Stimulated activated CD8-positive, alpha-beta memory T cell treated with anti-CD3 and anti-CD28 coated beads, Interleukin-7, amount 100 ng/mL, for 48 hours (primary cell): ENCODE results near the gene PTPRK.
A peak's percentile ranks its signal among the peaks of the same experiment; 100 is the strongest.
"Not testable (repeated sequence)": the region's sequence is repeated elsewhere in the genome, so short reads cannot be mapped to it uniquely, and the experiment has no call there.

ENCODE experiments used
- DNase-seq, 2 donors: peaks; one replicate each; pipeline ENCODE4 v3.0.0-alpha.2; 2020; ENCODE audit warnings: low read depth in 1 of 2; ENCODE audit errors: extremely low read depth in 1 of 2

PTPRK gene

DNA sequence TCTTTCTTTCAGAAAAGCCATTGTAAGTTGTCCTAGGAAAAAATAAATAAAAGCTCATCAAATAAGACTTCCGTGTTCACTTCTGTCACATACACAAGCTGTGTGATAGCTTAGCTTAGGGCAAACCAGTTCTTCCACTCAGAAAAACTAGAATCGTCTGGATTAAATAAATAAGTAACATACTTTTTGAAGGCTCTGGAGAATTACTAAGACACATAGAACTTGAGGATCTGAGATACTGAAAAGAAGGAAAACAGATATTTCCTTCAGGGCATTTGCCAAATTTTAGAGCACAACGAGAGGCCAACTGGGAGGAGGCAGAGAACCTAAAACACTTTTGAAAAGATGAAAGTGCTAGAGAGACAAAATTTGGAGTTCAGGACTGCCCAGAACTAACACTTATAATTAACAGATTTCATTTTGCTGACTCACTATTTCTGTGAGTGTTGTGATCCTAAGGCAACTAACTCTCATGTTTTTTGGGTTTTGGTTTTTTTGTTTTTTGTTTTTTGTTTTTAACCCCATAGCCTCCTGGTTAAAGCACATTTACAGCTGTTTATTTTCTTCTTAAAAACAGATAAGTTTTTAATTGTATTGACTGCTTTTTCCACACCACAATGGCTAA is 580.8 kb downstream of the PTPRK start:
- no peak for DNase-seq

DNA sequence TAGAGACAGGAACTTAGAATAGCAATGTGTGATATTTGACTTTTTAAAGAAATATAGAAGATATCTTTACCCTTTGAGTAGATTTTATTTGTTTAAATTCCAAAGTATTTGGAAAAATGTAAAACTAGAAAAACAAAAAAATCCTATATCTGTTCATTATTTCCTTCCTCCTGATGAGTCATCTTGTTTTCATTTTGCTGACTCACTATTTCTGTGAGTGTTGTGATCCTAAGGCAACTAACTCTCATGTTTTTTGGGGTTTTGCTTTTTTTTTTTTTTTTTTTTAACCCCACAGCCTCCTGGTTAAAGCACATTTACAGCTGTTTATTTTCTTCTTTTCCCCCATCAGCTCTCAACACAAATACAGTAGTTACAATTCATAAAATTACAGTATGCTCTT is 581.7 kb downstream of the PTPRK start:
- no peak for DNase-seq

DNA sequence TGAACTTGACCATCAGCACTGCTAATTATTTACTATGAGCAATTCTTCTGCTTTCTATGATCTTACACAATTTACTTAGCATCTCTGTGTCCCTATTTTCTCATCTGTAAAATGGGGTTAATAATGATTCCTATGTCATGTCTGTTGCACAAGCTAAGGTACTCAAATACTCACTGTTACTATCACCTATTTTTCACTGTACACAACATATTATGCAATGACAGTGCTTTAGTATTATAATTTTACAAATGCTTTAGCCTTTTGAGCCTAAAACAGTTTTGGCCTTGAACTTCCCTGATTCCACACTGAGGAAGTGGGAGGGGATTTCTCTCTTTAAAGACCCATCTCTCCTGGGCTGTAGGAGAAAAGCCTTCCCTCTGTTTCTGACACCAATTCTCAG is 582.7 kb downstream of the PTPRK start:
- no peak for DNase-seq

DNA sequence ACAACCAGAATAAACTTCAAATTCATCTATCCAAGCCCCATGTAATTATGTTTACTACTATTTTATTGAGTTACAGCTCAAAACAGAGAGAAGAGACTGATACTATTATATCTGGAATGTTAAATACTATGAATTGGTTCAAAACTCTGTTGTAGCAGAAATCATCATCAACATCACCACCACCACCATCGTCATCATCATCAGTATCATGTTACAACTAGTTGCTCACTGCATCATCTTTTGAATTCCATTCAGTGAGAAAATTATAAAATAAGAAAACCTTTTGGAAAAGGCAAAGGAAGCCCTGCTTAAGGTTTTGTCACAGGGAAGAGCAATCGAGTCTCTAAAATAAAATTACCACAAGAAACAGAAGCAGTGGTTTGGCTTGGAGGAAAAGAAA is 583.3 kb downstream of the PTPRK start:
- DNase-seq: no peak

DNA sequence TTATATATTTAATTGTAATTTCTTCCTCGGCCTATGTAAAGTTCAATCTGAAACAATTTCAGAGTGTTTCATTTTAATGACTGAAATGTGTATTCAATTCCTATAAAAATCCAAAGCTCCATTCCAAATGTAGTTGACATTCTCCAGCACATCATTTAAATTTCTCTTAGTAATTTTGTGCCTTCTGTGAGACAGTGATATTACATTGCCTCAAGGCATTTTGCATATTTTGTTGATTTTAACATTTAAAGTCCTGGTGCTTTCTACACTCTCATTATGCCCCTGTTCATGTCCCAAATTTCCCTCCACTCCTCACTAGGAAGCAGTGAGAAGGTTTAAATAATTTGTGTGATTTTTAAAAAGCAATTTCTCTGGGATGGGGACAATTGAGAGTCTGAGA is 585.4 kb downstream of the PTPRK start:
- no peak for DNase-seq

DNA sequence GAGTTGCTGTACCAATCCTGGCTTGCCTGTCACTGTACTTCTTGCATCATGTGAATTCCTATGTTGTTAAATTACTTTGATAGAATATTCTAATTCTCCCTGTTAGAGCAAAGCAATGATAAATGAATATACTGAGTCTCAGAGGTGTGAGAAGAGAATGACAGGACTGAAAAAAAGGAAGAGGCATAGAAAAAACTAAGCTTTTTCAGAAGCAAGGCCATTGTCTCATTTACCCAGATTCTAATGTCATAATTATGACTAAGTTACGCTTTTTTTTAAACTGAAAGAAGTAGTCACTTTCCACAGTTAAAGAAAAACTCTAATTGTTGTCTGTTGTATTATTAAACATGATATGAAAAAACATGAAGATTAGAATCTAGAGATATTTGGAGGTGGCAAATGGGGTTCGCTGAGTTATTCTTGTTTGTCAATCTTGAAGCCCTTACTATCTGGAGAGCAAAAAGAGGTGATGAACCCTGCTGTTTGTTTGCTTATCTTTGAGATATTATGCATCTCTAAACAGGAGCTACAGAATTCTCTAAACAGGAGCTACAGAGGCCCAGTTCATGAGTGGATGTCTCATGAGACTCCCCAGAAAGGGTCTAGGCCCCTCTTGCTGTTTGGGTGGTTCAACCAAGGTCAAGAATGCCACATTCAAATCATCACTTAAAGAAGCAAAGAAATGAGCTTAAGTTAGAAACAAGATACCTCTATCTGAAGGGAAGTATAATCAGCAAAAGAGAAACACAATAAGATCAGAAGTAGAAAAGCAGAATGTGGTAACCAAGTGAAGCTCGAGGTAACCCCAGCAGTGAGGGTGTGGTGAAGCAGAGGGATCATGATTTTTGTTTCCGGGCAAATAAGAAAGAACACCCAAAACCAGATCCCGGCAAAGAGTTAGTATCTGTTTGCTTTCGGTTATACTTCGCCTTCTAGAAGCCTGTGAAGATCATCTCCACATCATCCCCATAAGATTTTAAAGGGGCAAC is 586.3 kb downstream of the PTPRK start:
- peak in 1 of 2 donors; percentile 42 for DNase-seq

DNA sequence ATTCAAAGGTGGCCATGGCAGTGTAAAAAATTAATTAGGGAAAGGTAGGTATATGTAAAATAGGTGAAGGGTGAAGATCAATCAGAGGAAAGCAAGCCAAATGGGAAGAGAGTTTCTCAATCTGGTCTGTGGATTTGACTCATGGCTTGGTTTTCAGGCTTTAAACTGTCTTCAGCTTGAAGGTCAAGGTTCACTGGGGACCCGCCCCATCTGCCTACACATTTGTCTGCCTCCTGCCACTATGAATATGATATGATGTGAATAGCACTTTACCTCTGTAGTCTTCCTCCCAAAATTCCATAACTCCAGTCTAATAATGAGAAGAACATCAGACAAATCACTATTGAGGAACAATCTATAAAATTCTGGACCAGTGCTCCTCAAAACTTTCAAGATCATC is 587.3 kb downstream of the PTPRK start:
- no peak for DNase-seq

DNA sequence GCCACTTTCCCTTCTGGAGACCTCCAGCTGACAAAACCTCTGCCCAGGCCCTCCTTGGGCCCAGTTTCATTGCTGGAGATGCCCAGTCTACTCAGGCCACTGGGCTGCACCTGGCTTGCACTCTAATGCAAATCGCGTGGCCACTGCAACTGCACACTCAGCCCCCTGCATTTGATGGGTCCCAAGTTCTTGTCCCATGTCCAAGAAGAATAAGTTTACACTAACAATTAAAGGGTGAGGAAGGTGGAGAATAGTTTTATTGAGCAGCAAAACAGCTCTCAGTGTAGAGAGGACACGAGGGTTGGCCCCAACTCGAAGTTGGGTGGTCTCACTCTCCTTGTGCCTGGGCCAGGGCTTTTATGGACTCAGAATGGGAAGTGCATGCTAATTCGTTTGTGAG is 587.7 kb downstream of the PTPRK start:
- no peak for DNase-seq

DNA sequence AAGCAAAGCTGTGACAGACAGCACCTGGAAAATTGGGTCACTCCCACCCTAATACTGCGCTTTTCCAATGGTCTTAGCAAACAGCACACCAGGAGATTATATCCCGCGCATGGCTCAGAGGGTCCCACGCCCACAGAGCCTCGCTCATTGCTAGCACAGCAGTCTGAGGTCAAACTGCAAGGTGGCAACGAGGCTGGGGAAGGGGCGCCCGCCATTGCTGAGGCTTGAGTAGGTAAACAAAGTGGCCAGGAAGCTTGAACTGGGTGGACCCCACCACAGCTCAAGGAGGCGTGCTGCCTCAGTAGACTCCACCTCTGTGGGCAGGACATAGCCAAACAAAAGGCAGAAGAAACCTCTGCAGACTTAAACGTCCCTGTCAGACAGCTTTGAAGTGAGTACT is 594.0 kb downstream of the PTPRK start:
- DNase-seq: not testable (repeated sequence)

DNA sequence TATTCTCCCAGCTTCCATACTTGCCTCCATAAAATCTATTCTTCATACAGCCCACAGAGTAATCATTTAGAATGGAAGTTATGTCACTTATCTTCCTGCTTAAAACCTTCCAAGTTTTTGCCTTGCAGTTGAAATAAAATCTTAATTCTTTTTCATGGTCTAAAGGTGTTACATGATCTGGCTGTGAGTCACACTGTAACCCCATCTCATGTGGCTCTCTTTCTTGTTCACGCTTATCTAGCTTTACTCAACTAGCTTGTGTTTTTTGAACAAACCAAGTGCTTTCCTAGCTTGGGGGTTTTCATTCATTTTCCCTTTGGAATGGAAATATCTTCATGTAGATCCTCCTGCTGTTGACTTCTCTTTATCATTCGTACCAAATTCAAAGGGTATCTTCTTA is 596.0 kb downstream of the PTPRK start:
- no peak for DNase-seq

DNA sequence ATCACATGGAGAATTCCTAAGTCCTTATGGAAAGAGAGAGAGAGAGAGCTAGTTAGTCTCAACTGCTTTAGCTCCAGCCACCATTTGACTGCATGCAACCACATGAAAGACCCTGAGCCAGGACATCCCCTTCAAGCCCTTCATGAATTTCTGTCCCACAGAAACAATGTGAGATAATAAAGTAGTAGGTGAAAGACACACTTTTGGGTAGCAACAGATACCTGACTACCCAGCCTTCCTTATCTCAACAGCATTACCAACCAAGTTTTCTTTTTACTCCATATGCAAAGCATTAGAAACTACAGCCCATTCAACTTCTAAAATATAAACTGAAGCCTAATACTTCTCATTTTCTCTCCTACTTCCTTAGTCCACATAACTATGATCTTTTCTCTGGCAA is 596.4 kb downstream of the PTPRK start:
- DNase-seq: no peak

DNA sequence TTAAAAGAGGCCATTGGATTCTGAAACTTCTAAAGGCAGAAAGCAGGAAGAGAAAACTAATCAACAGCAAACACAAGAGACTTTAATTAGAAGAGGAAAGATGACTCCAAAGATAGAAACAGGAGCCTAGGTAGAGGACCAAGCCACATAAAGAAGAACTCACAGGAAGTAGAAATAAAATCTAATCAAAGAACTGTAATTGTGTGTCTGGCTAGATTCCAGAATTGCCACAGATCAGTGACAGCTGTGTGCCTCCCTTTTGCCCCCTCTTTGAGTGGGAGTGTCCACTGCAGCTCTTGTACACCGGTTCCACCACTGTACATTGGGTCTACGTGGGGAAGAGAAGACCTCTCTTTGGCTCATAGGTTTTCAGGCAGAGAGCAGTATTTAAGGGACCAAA is 597.3 kb downstream of the PTPRK start:
- no peak for DNase-seq

DNA sequence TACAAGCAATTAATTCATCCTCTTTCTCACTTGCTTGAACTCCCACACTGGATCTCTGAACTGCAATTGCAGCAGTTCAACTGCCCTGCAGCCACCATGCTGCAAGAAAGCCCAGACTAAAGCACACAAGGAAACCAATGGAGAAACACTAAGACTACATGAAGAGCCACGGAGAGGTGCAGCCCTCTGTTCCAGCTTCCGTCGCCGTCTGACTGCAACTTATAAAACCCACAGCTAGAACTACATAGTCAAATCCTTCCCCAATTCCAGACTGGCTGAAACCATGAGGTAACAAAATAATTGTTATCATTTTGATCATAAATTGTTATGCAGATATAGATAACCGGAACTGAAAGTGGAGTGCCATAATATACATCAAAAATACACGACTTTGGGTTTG is 598.4 kb downstream of the PTPRK start:
- no peak for DNase-seq

DNA sequence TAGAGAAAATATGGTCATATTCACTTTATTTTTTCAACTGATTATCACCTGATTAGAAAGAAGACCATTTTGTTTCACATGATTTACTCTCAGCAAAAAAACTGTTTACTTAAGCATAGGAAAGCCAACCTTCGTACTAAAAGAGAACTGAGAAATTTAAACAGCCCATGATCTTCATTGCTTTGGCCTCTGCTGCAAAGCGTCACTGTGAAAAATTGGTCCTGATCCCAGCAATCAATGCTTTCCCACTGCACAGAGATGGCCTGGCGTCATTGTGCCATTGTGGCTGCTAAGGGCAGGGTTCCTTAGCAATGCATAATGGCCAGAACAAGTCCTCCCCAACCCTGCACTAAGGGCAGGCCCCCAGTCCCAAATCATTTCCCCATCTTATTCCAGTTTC is 599.6 kb downstream of the PTPRK start:
- DNase-seq: no peak
